Left kidney (tissue), 2 donors: Measurements from ENCODE around the gene CELSR1. TPM values are rescaled to one million over a fixed set of nuclear protein-coding genes. Genes with fewer than 3 reads are reported as not detected.
"Not testable (repeated sequence)": the region's sequence is repeated elsewhere in the genome, so short reads cannot be mapped to it uniquely, and the experiment has no call there.

Experiments
- DNase-seq: peaks from one replicate; pipeline ENCODE4 v3.0.0-alpha.2; 2013
- polyA plus RNA-seq: library from polyadenylated mRNA; unstranded; fragments of 120-200 nt; gene quantifications from one replicate; pipeline ENCODE4 v1.2.1, GENCODE V29; 2013; ENCODE audit not compliant: insufficient read length

The CELSR1 gene
- polyA plus RNA-seq, 1 donor: 26.1 TPM

DNA sequence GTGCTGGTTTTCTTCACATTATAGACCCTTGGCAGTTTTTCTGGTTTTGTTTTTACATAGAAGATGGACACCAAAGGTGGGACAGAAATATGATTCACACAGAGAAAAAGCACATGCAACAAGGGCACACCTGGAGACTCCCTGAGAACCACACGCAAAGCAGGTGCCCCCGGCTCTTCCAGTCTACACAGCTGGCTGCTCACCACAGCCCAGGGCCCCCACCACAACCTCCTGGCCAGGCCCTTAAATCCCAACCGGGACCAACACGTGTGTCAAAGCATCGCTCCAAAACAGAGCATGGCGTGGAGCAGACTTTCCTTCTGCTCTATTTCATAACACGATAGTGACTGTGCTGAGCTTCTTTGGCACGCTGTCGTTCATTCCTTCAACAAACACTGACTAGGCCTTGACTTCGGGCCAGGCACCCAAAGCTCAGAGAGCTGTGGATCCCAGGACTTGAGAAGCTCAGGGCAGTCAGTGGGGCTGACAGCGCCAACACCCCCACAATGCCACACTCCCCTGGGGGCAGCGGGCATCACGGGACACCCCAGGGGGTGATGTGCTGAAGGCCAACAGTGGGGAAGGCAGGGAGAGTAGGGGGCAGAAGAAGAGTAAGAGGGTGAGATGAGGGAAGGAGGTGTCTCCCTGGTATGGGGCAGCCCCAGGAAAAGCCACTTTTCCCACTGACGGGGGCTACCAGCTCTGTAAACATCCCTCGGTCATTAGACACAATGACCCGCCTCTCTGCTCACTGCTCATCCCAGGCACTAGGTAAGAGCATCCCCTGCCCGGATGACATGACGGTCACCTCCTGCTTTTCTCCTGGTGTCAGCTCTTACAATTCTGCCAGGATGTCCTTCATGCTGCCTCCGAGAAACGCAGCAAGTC is 26.0 kb downstream of the CELSR1 start:
- no peak for DNase-seq

DNA sequence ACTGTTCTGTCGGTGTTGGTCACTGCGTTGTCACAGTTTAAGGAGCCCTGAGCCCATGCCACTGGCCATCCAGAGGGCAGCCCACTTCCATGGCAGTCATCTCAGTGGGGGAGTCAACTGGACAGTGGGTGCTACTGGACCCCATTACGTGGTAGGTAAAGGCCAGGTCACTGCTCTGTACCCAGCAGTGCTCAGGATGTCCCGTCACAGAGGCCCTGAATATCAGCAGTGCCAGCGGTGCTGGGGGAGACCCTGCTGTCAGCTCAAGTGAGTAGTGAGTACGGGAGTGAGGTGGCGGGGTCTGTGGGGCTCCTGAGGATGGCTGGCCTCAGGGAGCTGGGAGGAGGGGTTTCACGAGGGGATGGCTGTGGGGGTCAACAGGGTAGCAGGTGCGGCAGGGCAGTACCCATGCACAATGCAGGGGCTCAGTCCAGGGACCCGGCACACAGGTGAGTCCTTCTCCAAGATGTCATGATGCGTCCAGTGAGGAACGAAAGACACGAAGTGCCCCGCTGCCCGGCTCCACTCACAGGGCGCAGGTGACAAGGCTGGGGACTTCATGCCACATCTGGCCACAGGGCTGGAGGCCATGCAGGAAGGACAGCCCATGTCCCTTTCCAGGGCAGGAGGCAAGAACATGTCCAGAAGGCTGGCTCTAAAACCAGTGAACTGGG is 27.9 kb downstream of the CELSR1 start:
- DNase-seq: no peak

DNA sequence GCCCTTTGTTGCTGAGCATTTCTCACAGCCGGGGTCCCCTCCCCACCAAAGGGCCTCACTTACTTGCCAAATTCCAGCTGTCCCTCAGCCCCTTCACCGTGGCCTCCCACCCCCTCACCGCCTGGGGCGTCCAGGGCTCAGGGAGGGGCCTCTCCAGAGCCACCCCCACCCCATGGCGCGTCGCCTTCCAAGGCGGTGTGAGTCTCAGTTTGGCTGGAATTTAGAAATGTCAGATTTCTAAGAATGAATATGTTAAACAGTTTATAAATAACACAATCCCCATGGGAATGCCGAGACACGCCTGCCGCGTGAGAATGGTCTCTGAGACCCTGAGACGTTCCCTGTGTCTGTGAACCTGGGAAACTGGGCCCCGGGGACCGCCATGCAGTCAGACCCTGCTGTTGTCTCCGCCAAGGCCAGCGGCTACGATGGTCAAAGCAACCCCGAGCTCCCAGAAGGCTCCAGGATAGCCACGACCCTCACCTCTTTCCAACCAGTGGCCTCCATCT is 28.9 kb downstream of the CELSR1 start:
- no peak for DNase-seq

GRCh38 chr22:46507451-46508425 is 29.7 kb downstream of the CELSR1 start:
- no peak for DNase-seq

DNA sequence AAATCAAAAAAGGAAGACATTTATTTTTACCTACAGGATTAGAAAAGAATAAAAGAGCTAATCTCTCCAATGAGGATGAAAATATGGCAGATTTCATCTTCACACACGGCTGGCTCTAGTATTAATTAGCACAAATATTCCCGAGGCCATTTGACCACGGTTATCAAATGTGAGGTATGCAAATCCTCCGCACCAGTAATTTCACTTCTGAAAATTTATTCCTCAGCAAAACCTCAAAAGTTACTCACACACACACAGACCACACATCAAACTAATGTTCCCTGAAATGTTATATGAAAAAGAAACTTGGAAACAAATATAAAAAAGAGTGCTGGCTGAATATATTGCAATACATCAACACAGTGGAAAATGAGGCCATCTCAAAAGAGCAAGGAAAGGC is 32.8 kb downstream of the CELSR1 start:
- DNase-seq: no peak

GRCh38 chr22:46502440-46503175 is 34.8 kb downstream of the CELSR1 start:
- DNase-seq: no peak

DNA sequence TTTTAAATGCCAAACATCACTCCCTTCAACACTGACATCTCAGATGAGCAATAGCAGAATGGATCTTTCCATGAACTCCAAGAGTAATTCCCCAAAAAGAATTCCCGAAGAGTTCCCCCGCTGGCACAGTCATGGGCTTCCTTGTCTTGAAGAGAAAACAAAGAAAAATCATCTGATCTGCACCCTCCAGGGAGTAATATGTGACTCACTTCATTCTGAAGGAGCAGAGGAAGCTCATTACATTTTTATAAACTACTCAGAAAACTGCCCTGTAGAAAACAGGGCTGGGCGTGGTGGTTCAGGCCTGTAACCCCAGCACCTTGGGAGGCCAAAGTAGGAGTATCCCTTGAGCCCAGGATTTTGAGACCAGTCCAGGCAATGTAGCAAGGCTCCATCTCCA is 35.7 kb downstream of the CELSR1 start:
- no peak for DNase-seq

GRCh38 chr22:46501265-46501664 is 36.2 kb downstream of the CELSR1 start:
- not testable (repeated sequence) for DNase-seq

- peak; percentile 72 for DNase-seq
Observed at GRCh38 chr22:46500201-46500600, 37.2 kb downstream of the CELSR1 start.

GRCh38 chr22:46499805-46500189 is 37.6 kb downstream of the CELSR1 start:
- DNase-seq: no peak

DNA sequence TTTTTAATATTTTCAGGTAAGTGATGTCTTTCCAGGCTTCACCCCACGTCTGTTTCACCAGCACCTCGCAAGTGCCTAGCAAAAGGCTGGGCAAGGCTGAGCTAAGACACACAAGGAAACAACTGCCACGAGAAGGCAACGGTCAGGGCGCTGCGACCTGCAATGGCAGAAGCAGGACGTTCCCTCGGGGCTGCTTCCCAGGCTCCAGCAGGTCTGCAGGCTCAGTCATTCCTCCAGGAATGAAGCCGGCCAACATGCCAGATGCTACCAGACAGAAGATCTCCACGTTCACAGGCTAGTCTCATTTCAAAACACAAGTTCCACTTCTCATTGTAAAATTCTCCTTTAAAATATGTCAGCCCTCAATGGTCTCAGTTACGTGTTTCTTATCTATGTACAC is 45.5 kb downstream of the CELSR1 start:
- DNase-seq: no peak

DNA sequence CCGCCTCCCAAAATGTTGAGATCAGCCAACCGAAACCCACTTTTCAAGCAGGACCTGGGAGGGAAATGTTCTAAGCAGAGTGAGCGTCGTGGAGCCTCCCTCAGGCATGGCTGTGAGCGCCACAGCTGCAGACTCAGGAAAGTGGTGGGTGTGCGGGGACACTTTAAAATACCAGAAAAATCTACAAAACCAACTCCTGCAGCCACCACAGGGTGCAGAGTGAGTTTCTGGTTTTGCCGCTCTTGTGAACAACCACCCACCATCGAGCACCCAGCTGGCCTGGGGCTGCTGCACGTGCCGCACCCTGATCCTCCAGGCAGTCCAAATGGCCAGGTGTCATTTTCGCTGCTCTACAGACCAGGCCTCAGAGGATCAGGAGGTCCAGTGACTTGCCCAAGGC is 46.9 kb downstream of the CELSR1 start:
- no peak for DNase-seq

- DNase-seq: no peak
Observed at GRCh38 chr22:46486996-46487717, 50.3 kb downstream of the CELSR1 start.

- DNase-seq: no peak
Observed at GRCh38 chr22:46484861-46485595, 52.4 kb downstream of the CELSR1 start.

- DNase-seq: no peak
Observed at GRCh38 chr22:46484156-46484860, 53.1 kb downstream of the CELSR1 start.

DNA sequence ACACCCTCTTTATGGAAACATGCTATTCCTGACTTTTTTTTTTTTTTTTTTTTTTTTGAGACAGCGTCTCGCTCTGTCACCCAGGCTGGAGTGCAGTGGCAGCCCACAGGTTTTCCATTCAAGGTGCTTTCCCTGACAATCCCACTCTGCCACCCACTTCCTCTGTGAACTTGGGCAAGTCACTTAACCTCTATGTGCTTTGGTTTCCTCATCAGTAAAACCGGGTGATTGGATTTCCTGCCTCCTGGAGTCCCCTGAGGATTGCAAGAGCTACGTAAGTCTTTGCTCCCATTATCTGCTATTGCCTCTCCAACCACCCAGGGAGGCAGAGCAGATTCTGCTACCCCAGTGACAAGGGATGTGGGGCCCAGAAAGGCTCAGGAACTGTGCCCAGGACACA is 54.1 kb downstream of the CELSR1 start:
- no peak for DNase-seq

DNA sequence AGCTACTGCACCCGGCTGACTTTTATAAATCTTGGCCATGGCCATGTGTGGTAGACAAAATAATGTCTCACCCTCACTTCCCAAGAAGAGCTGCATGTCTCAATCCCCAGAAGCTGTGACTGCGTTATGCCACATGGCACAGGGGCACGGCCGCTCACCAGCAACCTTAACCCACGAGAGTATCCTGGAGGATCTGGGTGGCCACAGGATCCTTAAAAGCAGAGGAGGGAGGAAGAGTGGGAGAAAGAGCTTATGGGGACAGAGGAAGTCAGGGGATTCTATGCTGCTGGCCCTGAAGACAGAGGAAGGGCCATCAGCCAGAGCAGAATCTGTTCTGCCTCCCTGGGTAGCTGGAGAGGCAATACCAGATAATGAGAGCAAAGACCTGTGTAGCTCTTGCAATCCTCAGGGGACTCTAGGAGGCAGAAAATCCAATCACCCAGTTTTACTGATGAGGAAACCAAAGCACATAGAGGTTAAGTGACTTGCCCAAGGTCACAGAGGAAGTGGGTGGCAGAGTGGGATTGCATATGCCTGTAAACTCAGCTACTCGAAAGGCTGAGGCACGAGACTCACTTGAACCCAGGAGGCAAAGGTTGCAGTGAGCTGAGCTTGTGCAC is 55.3 kb downstream of the CELSR1 start:
- no peak for DNase-seq

DNA sequence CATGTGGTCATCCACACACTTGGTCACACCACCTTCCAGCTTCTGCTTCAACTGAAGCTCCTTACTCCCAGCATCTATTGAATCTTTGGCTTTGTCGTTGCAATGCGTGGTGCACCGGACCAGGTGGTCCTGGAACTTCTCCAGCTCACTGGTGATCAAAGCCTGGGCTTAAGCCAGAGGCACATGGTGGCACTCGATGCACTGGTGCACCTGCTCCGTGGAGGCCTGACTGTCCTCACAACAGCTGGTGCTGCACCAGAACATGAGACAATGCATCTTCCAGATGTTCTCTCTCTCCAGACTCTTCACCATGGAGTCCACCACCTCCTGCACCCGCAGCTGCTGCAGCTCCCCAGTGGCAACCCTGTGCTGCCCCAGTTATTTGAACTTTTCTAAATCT is 56.0 kb downstream of the CELSR1 start:
- DNase-seq: no peak

GRCh38 chr22:46480396-46480795 is 57.0 kb downstream of the CELSR1 start:
- no peak for DNase-seq
